ENCODE measurements around the gene RPS26.
"Not testable (repeated sequence)": the region's sequence is repeated elsewhere in the genome, so short reads cannot be mapped to it uniquely, and the experiment has no call there.

Gene RPS26

DNA sequence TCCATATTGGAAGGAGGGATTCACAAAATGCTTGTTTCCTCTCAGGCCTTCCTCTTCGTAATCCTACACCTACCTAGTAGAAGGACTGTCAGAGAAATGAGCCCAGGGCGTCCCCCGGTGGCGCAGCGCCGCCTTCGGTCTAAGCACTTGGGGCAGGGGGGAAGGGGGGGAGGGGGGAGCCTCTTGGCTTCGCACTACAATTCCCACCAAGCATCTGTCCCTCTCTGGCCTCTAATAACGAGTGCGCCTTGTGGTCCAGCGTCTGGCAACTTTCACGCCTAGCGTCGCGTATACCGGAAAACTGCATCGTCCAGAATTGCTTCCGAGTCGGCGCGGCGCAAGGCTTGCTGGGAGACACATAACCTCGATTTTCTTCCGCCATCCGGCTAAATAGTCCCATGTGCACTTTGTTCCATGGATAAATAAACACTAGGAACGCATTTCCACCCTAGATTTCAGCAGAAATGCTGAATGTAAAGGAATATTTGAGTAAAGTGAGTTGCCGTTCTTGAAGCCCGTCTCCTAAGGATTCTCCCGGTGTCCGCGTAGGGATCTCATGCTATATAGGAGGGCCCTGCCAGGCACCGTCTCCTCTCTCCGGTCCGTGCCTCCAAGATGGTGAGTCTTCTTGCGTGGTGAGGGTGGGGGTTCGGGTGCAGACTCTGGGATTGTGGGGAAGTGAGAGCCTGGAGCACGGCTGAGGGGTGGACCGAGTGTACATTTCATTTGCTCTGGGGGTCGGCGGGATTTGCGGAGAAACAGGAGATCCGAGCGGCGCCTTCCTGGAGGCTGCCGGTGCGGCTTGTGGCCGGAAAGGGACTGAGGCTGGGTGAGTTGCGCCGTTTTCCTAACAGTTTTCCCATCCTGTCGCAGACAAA lies at the start of gene RPS26:
RPS26 (plus strand) TSS at position 367 of the 878 bp plus-strand sequence; CDS start at position 616, 249 bp downstream.
- DNase-seq, result peak; percentile 92

DNA sequence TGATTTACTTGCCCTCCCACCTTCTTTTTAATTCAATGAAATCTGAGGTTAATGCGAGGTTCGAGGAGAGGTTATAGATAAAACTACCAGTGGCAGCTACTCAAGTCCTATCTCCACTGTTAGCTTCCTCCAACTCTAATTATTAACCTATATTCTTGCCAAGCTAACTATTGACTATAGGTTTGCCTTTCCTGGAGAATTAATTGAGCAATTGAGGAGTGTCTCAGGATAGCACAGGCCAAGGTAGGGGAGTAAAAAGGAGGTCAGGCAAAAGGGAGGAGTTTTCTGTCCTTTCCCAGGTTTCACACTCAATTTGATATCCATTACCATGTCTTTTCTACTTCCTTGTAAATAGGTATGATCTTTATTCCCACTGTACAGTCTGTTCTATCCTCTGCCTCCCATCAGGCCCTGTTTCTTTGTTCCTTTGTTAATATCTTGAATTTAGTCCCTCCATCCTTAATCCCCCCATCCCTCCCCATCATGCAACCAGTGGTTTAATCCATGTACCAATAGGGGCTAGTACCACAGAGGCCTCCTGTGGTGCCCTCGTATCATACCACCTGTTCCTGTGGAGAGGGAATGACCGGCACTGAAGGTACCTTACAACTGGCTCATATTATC lies 48.4 kb upstream of the RPS26 start:
- no peak for DNase-seq

DNA sequence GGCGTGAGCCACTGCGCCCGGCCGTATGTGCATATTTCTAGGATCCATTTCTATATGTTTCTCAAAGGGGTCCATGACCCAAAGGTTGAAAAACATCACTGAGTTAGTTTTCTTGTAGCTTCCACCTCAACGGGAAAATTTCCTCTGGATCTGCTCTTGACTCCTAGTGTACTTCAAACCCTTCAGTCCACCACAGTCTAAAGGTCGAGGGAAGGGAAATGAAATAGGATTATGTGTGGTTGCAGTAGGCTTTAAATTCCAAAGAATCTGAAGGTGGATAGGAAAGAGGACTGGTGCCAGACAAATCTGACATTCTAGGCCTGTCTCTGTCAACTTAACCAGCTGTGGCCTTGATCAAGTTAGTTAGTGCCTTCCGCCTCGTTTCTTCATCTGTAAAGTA lies 46.4 kb upstream of the RPS26 start:
- DNase-seq, result no peak

DNA sequence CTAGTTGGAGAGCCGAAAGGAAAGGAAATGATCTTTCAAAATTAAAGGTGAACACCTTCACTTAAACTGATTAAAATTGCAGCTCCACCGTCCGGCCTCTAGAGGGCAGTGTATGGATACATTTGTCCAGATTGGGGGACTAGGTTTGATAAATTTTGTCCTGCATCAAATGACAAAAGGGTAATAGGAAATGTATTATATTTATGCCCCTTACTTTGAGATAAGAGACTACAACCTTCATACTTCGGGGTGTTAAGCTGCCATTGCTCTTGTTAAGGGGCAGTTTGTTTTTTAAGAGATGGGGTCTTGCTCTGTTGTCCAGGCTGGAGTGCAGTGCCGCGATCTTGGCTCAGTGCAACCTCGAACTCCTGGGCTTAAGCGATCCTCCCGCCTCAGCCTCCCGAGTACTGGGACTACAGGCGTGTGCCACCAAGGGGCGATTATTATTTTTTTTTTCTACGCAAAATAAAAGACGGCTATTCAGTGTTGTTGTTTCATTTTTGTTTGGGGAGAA lies 45.5 kb upstream of the RPS26 start:
- DNase-seq, result peak; percentile 75

GRCh38 chr12:55996715-55997534 lies 44.8 kb upstream of the RPS26 start, which contains the start of gene SUOX:
SUOX (plus strand) TSS chr12:55997276; CDS start chr12:56002222, 4,946 bp downstream.
- peak; percentile 65 for DNase-seq

DNA sequence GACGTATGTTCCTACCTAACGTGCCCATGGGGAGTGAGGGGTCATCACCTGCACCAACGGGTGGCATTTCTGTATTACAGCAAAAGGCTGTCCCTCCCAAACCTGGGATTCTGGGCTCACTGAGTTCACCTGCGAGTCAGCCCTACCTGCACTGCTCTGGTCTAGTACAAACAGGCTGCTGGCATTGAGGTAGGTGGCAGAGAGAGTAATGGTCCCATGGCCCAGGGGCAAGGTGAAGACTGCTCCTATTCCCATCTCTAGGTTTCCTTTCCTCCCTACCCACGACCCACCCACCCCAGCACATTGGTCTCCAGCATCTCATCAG lies 44.2 kb upstream of the RPS26 start:
- DNase-seq, result no peak

GRCh38 chr12:55999522-55999921 lies 42.2 kb upstream of the RPS26 start:
- DNase-seq, result peak; percentile 34

DNA sequence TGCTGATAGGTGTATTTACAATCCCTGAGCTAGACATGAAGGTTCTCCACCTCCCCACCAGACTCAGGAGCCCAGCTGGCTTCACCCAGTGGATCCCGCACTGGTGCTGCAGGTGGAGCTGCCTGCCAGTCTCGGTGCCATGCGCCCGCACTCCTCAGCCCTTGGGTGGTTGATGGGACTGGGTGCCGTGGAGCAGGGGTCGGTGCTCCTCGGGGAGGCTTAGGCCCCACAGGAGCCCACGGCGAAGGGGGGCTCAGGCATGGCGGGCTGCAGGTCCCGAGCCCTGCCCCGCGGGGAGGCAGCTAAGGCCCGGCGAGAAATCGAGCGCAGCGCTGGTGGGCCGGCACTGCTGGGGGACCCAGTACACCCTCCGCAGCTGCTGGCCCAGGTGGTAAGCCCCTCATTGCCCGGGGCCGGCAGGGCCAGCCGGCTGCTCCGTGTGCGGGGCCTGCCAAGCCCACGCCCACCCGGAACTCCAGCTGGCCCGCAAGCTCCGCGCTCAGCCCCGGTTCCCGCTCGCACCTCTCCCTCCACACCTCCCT lies 41.6 kb upstream of the RPS26 start:
- not testable (repeated sequence) for DNase-seq

GRCh38 chr12:56001487-56002100 lies 40.1 kb upstream of the RPS26 start:
- no peak for DNase-seq

DNA sequence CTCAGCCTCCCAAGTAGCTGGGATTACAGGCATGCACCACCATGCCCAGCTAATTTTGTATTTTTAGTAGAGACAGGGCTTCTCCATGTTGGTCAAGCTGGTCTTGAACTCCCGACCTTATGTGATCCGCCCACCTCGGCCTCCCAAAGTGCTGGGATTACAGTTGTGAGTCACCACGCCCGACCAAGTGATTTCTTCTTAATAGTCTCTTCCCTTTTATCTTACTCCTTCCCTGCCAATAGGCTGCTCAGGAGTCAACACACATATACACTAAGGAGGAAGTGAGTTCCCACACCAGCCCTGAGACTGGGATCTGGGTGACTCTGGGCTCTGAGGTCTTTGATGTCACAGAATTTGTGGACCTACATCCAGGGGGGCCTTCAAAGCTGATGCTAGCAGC lies 38.3 kb upstream of the RPS26 start:
- not testable (repeated sequence) for DNase-seq

DNA sequence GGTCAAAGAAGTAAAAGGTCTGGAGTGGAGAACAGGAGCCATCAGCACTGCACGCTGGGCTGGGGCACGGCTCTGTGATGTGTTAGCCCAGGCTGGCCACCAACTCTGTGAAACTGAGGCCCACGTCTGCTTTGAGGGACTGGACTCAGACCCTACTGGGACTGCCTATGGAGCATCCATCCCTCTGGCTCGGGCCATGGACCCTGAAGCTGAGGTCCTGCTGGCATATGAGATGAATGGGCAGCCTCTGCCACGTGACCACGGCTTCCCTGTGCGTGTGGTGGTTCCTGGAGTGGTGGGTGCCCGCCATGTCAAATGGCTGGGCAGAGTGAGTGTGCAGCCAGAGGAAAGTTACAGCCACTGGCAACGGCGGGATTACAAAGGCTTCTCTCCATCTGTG lies 37.5 kb upstream of the RPS26 start:
- no peak for DNase-seq

DNA sequence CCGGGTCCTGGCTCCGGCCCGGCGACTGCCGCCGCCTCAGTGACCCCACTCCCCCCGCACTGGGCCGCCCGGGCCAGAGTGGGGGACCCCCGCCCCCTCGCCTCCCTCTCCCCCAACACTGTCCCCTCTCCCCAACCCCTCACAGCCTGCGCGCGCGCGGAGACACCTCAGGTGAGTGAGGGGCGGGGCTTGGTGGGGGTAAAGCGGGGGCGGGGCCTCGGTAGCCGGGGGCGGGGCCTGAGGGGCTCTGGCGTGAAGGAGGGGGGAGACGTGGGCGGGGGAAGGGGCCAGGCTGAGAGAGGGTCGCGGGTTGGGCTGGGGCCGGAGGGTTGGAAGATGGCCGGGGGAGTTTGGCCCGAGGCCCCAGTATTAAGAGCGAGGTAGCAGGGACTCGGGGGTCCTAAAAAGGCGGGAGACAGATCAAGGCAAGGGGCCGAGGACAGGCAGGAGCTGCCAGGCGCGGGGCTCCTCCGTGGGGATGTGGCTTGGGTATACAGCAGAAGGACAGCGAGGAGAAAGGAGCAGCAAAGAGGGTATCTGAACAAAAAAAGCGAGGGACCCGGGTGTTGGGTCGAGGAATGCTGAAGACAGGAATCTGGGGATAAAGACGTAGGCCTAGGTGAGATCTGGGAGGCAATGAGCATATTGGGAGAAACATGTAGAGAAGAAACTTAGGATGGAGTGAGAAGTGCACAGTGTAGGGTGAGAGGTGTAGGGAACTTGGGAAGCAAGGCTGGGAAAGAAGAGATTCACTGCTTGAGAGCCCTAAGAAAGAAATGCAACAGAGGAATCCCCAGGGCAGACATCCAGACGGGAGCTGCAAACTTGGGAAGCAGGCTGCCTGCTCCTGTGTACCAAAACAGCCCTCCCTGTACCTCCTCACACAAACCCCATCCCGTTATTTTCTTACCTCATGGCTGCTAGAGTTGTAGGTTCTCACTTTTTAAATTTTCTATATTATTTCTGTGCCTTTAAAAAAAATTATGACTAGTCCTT lies 33.9 kb upstream of the RPS26 start:
- peak; percentile 77 for DNase-seq

DNA sequence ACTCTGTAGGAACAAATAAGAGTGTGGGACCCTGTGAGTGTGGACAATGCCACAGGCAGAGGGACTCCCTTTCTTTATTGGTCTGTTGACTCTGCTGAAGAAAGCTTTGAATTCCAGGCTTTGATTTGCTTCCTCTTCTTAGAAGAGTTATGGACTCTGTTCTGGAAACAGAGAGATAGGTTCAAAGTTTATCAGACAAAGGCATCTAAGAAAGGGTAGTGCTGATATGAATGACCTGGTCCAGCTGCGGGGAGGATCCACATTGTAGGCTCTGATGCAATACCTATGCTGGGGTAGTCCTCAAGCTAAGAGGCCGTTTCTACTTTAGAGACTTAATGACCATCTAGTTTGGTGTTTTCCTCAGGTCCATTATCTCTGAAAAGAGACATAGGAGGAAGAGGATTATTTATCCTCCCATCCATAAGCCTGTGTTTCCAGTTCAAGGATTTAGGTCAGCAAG lies 31.6 kb upstream of the RPS26 start:
- DNase-seq, result no peak

- DNase-seq, result no peak
These were observed 30.1 kb upstream of the RPS26 start for GRCh38 chr12:56011509-56012090.

DNA sequence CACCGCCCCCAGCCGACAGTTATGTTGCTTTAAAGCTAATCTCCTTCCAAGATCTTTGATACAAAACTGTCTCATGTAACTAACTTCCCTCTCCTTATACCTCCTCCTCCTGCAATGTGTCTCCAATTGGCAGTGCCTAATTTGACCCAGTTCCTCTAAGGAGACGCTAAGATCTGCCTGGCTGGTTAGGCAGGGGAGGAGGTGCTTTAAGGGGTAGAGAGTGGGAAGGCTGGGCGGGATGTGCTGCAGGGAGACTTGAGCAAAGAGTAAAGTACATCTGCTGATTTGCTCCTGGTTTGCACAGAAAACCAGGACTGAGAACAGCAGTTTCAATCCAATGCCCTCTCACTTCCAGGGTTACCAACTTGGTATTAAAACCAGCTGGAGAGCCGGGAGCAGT lies 28.2 kb upstream of the RPS26 start:
- DNase-seq, result no peak

GRCh38 chr12:56014205-56014604 lies 27.5 kb upstream of the RPS26 start:
- no peak for DNase-seq

DNA sequence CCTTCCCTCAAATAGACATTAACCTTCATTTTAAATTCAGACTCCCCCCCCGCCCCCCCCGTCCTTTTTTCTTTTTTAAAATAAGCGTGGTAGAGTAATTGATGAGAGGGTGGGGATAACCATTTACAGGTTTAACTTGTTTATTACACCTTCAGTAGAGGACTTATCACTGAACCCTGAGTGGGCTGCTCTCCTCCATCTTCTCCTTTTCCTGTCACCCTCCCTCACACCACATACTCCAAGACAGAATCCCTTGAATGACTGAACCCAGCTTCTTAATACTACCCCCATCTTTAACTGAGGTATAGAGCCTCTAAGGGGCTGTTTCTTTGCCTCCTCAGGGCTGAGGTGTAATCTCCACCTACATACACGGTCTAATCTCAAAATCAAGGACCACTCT lies 24.5 kb upstream of the RPS26 start:
- no peak for DNase-seq

- DNase-seq, result no peak
These were observed 23.4 kb upstream of the RPS26 start for GRCh38 chr12:56018356-56018755.

DNA sequence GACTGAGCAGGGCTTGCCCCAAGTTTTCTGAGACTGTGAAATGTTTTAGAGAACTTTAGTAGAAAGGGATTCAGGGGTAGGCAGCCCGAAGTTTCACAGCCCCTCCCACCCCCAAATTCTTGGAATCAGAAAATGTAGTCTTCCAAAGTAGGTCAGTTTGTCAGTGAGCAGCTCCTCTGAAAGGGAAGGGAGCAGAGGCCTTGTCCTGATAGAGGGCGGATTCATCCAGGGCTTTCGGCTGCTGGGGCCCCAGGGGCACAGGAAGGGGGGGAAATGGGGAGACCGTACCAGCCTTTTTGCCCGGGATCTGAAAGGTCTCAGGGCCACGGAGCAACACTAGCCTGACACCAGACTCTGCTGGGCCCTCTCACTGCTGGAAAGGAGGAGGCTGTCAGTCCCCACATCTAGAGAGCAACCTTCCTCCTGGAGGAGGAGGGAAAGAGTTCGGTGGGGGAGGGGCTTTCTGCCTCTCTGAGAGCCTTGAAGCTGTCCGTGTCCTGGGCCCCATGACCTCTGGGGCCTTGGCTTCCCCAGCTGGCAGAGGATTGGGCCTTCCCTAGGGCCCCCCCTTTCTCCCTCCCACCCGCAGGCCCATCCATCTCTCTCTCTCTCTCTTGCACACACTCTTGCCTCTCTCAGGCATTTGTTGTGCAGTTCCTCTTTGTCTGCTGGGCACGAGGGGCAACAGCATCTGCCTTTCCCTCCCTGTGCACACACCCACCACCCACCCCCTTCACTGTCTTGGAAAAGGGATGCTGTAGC lies 21.1 kb upstream of the RPS26 start, which contains the start of gene IKZF4:
IKZF4 (plus strand) TSS at position 621 of the 762 bp plus-strand sequence. CDS start 451 bp downstream, outside the sequence.
- DNase-seq, result peak; percentile 50
